ENCODE measurements around the gene CTR9.
A peak's percentile ranks its signal among the peaks of the same experiment; 100 is the strongest.

CTR9 gene
- 91.9 to 93.1 reads per million in 2 donors for total RNA-seq

DNA sequence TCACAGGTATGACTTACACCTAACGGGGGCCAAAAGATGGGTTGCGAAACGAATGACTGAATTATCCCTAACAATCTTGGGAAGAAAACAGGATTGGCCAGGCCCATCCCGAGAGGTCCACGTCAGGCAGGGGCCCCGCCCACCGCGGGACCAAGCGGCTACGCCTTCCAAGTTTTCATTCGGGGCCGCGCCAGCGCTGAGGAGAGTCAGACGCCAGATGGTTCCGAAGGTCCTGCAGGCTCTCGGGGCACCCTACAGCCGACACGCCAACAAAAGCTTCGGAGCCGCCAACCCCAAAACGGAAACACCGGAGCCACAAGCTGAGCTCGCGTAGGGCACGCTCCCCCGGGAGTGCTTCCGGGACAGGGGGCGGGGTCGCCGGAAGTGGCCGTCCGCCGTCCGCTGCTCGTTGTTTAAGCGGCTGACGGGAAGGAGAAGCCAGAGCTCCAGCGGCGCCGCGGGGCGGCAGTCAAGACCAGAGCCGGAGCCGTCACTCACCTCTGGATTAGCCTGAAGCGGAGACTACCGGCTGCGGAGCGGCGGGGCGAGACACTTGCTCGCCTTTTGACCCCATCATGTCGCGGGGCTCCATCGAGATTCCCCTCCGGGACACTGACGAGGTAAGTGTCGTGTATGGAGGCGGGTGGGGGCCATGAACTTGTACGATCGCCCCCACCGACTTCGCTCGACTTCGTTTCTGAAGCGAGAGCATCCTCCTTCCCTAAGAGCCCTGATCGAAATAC, at the start of gene CTR9:
TSS of gene CTR9 (plus strand) at position 409 of the 743 bp plus-strand sequence. CDS start at position 576, 167 bp downstream.
- DNase-seq, result peak; percentile 90

DNA sequence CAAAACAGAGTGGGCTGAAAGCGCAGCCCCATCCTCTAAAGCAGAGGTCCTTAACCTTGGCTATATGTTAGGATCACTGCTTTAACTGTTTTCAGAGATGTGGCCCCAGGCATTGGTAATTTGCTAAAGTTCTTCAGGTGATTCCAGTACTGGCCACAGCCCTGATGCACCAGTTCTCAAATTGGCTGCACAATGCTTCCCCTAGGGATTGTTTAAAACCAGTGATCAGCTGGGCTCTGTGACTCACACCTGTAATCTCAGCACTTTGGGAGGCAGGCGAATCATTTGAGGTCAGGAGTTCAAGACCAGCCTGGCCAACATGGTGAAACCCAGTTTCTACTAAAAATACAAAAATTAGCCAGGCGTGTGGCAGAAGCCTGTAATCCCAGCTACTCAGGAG, 49.1 kb upstream of the CTR9 start:
- DNase-seq, result no peak

DNA sequence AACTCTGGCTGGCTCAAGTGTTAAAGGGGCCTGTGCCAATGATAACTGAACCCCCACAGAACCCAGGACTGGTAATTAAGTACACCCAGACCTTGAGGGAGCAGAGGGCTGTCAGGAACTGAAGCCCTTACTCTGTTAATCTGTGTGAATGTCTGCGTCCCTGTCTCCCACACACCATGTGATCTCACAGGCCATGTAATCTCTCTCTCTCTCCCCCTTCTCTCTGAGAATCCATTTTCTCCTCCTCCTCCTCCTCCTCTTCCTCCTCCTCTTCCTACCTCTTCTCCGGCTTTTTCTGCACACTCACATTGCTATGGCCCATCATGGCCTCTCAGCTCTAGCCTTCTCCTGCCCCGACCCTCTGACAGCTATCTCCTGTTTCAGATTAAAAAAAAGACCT, 42.9 kb upstream of the CTR9 start:
- no peak for DNase-seq

DNA sequence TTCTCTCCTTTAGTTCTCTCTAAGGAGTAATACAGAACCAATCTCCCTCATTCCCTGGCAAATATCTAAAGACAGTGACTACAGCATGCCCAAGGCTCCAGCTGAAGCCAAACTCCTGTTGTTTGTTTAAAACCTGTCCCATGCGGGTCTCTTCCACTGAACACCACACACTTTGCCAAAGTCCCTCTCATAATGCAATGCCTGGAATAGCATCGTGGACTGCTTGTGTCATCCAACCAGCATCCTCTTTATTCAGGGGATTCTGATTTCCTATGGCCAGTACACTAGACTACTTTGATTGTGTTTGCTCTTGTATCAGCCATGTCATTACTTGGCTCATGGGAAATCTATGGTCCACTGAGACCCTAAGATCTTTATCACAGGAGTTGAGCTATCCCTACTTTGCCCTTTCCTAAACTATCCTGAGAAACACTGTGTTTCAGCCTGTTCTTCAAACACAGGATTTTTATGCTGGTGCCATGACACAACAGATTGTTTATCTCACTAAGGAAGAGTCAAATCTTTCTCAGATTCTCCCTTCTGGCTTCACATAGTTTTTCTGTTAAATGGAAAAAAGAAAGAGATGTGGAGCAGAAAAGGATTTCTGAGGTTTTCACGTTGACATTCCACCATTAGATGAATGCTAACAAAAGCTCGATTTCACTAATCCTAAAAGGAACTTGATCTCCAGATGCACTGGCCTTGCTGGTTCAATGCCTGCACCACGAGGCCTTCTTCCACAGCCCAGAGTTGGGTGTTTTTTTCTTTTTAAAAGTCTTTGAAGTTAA, 41.6 kb upstream of the CTR9 start:
- no peak for DNase-seq

DNA sequence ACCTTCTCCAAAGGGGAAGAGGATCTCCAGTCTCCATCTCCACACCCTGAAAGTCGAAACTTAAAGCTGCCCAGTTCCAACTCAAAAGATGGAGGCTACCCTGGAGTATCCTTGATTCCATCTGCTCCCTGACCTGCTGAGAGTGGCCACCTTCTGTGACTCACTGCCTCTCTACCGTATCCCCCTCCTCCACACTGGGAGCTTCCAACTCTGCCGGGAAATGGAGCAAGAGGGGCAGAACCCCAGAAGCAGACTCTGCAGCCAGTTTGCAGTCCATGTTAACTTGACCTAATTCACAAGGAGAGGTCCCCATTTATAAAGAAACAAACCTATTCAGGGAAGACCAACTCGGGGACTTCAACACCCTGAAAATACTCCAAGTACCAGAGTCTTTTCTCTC, 35.5 kb upstream of the CTR9 start:
- DNase-seq, result no peak

DNA sequence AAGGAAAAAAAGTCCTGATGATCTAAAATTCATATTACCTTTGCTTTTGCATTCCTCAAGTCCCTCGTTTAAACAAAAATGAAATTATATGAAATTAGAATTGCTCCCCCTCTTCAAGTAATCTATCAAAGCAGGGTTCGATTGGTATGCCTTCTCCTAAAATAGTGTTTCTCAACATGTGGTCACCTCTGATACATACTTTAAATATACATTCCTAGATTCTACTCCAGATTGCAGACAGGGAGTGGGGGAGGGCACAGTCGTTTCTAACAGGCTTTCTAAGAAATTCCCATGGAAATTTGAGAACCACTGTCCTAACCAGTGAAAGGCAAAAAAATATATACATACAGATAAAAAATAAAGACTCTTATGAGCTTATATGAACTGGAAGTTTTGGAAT, 34.9 kb upstream of the CTR9 start:
- DNase-seq, result no peak

DNA sequence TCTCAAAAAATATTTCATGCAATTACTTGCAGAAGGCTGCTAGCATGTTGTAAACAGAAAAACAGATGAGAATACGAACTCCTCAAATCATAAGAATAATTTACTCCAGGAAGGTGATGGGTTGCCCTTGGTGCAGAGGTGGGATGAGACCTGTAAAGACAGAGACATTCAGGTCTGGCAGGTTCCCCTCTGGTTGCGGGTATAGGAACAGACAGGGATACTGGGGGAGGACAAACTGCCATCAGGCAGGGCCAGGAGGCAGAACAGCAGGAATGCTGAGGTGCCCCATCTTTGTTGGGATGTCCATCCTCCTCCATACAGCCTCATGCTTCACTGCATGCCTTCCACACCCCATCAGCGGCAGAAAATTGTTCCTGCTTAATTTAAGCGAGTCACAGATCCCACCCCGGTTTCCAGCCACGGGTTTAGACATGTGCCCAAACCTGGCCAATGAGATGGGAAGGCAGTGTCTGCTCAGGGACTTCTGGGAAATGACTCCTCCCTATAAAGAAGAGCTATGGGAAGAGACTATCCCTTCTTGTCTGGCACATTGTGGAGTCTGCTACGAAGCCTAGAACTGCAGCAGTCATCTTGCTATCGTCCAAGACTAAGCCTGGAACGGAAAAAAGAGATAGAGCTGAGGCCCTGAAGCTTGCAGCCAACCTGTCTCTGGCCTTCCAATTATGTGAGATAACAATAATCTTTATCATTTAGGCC, 34.3 kb upstream of the CTR9 start:
- no peak for DNase-seq

DNA sequence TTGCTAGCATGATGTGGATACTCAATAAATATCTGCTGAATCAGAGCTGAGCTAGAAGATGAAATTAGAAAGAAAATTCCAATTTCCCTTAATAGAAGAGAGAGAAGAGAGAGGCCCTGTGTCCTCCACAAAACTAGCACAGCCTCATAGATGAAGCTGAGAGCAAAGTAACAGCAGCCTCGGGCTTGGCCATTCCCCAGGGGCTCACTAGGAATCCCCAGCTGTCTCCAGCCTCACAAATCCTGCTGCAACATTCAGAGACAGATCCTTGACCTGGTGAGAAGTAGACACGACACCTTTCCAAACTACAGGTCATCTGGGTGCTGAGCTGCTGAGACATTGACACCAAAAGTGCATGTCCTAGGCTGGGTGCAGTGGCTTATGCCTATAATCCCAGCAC, 31.4 kb upstream of the CTR9 start:
- no peak for DNase-seq

DNA sequence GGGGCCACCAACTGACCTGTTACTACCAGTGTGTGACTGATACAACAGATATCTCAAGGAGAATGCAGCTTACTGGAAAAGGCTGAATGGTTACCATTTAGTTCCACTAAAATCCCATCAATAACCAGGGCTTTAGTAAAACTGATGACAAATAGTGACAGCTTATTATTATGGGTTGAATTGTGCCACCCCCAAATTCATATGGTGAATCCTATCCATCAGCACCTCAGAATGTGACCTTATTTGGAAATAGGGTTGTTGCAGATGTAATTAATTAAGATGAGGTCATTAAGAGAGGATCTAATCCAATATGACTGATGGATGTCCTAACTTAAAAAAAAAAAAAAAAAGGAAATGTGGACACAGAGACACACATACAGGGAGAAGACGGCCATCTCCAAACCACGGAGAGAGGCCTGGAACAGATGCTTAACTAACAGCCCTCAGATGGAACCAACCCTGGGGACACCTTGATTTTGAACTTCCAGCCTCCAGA, 30.1 kb upstream of the CTR9 start:
- no peak for DNase-seq

DNA sequence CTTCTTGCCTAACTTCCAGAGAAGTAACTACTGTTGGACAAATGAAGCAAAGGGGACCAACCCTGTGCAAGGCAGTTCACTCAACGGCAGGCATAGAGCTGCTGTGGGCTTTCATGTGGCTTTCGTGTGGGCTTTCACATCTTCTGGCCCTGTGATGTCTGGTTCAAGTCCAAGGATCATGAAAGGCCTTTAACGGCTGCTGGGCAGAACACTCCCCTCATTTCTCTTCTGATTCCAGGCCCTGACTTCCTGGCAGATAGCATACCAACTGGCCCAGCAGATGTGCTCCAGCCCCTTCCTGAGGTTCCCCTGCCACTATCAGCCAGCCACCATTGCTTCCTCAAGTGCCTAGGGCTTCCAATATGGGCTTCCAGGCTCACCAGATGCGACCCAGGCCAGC, 28.7 kb upstream of the CTR9 start:
- DNase-seq, result no peak

DNA sequence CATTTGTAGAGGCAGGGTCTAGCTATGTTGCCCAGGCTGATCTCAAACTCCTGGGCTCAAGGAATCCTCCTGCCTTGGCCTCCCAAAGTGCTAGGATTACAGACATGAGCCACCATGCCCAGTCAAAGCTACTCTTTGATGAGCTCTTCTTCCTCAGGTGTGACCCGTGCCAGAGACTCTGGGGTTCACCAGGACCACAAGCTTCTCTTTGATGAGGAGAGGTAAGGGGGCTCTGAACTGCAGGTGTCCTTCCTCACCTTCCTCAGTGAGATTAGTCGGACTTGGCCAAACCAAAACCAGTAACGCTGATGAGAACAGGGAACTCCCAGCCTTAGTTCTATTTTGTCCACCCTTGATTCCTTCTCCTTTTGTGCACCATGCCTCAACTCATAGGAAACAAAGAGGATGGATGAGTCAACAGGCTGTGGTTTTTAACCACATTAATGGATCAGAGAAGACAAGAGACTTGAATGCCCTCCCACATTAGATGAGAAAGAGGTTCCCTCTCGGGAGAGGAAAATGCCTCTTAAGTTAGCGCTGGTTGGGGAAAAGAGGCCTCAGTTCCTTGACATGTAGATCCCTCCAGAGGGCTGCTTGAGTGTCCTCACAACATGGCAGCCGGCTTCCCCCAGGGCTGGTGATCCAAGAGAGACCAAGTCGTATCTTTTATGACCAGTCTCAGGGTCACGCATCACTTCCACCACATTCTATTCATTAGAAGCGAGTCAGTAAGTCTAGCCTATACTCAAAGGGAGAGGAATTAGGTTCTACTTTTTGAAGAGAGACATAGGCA, 25.7 kb upstream of the CTR9 start:
- no peak for DNase-seq

DNA sequence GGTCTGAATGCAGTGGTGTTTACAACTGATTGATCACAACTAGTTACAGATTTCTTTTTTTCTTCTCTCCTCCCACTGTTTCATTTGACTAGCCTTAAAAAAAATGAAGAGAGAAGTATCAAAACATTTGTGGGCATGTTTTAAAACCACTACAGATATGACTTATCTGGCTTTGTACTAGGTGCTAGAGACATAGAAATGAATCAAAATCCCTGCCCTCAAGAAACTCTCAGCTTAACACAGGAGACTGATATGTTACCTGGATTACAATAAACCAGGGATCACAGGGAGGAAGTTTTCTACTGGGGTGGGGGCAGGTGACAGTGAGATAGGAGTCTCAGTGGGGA, 25.2 kb upstream of the CTR9 start:
- no peak for DNase-seq

DNA sequence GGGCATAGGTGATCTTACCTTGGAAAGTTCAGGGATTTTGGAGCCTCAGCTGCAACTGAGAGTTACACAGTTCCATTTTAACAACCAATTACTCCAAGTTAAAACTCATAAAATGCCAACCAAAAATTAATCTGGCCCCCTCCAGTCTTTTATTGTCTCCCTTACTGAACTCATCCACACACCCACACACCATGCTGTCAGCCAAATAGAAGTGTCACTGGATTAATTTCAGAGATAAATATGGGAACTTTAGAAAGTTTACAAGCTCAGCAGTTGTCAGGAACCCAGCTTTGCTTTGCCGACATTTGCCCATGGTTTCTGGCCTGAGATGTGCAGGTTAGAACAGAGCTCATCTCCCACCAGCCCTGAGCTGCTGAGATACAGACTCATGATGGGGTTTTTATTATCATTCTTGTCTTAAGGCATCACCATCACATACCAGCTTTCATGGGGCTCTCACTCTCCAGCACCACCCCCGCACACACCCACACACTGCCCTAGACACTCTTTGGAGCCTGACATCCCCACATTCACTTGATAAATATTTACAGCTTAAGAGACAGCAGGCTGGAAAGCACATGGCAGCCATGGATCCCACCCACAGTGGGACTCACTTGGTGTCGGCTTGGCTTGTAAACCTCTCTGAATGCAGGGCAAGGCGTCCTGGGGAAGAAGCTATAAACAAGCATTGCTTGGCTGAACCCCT, 23.7 kb upstream of the CTR9 start:
- DNase-seq, result no peak

DNA sequence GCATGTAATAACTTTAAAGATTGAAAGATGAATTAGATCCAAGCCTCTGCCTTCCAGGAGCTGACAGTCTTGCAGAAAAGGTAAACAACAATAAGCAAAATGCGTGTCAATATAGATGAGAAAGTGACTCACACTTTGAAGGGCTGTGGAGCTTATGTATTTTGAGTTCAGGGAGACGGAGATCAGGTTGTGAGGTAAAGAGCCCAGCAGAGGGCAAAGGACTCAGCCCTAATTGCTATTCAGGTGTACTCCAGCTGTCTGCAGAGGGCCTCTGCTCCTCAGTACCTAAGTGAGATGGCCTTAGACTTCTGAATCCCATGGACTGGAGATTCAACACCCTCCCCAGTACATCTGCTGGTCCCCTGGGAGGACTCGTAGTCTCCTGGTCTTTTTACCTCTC, 22.9 kb upstream of the CTR9 start:
- DNase-seq, result no peak

DNA sequence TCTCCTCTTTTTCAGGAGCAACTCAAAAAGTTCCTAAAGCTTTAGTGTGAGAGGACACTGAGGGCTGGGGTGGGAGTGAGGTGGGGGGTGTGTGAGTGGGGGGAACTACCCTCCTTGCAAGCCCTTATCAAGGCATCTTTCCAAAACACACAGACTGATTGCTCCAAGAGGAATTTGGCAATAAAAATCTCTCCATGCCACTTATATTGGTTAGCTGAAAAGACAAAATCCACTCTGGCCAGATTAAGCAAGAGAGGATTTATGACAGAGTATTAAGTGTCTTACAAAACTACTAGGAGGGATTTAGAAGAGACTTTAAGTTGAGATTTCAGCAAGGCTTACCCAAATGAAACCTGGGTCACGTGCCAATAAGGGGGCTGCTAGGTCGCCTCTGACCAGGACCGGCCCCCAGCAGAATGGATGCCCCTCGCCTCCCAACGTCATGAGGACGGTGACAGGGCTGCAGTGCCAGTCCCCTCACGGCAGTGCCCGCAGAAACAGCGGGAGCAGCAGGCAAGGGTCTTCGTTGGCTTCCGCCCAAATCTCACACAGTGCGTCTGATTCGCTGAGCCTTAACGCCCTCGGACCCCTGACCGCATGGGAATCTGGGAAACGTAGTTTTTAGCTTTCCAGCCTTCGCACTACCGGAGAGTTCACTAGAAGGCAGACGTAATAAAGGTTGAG, 22.1 kb upstream of the CTR9 start:
- DNase-seq, result no peak

DNA sequence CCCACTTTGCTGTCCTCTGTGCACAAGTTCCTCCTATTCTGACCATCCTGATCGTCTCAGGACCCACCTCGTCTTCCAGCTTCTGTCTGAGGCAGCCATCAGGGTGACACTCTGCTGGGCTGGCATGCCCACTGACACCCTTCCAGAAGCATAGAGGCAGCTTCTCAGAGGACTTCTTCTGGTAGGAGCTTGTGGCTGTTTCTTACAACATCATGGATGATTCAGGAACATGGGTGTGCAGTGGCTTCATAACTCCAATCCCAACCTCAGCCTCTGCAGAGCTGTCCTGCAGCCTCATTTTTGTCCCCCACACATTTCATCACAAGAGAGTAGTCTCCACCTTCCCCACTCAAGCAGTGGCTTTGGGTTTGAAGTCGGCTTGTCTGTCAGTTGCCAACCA, 20.9 kb upstream of the CTR9 start:
- no peak for DNase-seq

DNA sequence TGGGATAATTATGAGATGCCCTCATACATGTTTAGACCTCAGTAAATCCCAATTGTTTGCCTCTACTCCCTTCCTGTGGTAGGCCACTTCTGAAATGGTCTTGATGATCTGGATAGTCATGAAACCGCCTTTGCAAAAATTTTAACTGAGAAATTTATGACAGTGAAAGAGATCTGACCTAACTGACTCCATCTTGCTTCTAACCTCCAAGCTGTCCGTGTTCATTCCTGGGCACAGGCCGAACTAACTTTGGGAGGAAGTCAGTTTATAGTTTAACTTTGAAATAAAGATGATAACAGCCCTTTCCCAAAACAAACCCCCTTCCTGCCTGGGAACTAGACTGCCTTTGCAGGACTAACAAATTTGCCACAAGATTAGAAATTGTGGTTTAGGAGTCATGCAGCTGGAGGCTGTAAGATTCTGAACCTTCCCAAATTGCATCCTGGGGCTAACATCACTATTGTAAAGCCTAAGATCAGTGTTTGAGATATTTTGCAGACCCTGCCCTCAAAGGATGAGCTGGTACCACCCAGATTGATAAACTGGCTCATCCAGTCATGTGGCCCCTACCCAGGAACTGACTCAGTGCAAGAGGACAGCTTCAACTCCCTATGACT, 19.9 kb upstream of the CTR9 start:
- DNase-seq, result no peak

DNA sequence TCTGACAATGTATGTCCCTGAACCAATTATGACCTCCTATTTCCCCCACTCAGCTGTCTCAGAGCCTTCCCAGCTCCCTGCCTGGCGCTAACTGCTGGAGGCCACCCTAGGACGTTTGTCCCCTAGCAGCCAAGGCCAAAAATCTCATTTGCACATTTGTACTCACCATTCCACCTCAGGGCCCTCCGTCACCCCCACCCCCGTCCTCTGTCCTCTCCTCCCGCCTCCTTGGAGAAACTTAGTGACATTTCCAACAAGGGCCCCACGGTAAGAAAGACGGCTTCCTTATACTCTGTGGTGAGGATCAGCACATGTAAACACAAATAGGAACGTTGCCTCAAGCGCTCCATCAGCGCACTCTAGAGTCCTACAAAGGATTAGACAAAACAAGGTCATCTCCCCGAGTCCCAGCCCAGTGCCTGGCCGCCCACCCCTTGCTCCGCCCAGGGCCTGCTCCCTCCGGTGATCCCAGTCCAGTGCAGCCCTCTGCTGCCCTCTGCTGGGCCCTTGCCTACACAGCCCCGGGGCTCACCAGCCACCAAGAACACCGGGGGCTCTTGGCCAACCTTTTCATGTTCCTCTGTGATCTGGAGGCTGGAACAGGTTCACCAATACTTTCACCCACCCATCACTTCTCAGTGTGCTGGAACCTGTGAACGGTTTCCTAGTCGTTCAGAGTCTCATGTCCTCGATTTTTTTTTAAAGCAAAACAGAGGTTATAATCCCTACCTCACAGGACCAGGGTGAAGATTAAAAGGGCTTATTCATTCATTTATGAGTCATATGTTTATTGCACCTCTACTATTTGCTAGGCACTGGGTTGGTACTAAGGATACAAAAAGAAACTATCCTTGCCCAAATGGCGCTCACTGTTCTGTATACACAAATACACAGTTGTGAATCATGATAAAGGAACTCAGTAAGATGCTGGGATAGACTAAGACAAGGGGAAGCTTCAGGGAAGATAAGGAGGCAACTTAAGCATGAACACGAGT, 15.3 kb upstream of the CTR9 start:
- peak; percentile 61 for DNase-seq

DNA sequence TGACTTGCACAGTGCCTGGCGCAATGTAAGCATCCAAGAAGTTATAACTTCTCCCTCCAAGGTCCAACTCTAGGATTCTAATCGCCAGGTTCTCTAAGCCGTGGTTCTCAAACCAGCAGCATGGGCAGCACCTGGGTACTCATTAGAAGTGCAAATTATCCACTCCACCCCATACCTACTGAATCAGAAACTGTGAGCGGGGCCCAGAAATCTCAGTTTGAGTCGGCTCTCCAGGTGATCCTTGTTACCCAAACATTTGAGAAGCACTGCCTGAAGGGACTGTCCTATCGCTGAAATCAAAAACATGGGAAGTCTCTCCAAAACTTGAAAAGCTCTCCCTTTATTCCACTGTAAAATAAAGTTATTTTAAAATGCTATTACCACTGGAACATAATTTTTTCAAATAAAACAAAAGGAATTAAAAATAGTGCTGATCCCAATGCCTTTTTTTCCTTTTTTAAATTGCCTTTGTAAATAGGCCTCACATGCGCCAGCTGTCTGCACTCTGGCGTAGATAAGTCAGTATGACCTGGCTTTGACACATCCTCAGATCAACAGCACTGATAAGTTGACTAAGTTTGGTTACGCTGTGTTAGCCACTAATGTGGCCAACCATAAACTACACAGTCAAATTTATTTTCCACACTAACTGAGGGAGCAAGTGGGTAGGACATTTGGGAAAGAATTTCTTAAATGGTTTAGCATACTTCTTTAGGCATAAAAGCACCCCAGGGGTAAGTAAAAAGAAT, 8.4 kb upstream of the CTR9 start:
- DNase-seq, result no peak
